ENCODE results near the gene EFCAB6. TPM values are rescaled to one million over a fixed set of nuclear protein-coding genes. Genes with fewer than 3 reads are reported as not detected.

EFCAB6 gene
- total RNA-seq, 1 experiment from 2014 or later, result 0.21 TPM

- Histone ChIP-seq H3K4me1 (ENCODE audit: control insufficient read depth, insufficient read depth, low read length) (no peaks in the 10 kb centered on the region), H3K27ac (ENCODE audit: low read length) (no peak overlapping the region), H3K27me3 (ENCODE audit: control insufficient read depth, insufficient read depth, low read length) (no peaks in the 10 kb centered on the region), H3K36me3 (ENCODE audit: control insufficient read depth, insufficient read depth, low read length) (no peaks in the 10 kb centered on the region), H3K4me3 (ENCODE audit: low read depth in 2 of 2, low read length in 2 of 2) (no peak overlapping the region), H3K9me3 (ENCODE audit: control insufficient read depth, insufficient read depth, low read depth, low read length) (no peaks in the 10 kb centered on the region)
- BruUV-seq (replicated peaks), result no TSS peak
- DNase-seq (ENCODE audit: low read depth, low spot score) (no peak), ATAC-seq (no peak)
- intact Hi-C loops (cut with micrococcal nuclease; ENCODE audit: unreplicated experiment), result no loop called here
- CTCF ChIA-PET, result no interaction called here
- POLR2A ChIA-PET, result no interaction called here
- TF ChIP-seq SIN3A (IDR thresholded peaks at IDR 0.05; ENCODE audit: borderline replicate concordance, insufficient read depth, low read depth, low read length) (no peak), POLR2AphosphoS5 (IDR thresholded peaks at IDR 0.05; ENCODE audit: low read depth, low read length) (no peak), REST (IDR thresholded peaks at IDR 0.05; ENCODE audit: insufficient read depth in 1 of 2, low read depth in 2 of 2, low read length in 1 of 2) (no peak), TCF7L2 (IDR thresholded peaks at IDR 0.05; ENCODE audit: low read depth, low read length) (no peak)
- TF ChIP-seq, protein P1, sequence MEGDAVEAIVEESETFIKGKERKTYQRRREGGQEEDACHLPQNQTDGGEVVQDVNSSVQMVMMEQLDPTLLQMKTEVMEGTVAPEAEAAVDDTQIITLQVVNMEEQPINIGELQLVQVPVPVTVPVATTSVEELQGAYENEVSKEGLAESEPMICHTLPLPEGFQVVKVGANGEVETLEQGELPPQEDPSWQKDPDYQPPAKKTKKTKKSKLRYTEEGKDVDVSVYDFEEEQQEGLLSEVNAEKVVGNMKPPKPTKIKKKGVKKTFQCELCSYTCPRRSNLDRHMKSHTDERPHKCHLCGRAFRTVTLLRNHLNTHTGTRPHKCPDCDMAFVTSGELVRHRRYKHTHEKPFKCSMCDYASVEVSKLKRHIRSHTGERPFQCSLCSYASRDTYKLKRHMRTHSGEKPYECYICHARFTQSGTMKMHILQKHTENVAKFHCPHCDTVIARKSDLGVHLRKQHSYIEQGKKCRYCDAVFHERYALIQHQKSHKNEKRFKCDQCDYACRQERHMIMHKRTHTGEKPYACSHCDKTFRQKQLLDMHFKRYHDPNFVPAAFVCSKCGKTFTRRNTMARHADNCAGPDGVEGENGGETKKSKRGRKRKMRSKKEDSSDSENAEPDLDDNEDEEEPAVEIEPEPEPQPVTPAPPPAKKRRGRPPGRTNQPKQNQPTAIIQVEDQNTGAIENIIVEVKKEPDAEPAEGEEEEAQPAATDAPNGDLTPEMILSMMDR (IDR thresholded peaks at IDR 0.05), result no peak
- in situ Hi-C loops (cut with HindIII; ENCODE audit: low pct_unique_long_range_greater_than_20kb, low sequenced_read_pairs), result no loop called here
Measured at GRCh38 chr22:43843783-43844530, 31.9 kb upstream of the EFCAB6 start.

- BruUV-seq (replicated peaks), result no TSS peak
- POLR2A ChIA-PET, result no interaction called here
- TF ChIP-seq SIN3A (IDR thresholded peaks at IDR 0.05; ENCODE audit: borderline replicate concordance, insufficient read depth, low read depth, low read length), result no peak
- TF ChIP-seq REST (IDR thresholded peaks at IDR 0.05; ENCODE audit: insufficient read depth in 1 of 2, low read depth in 2 of 2, low read length in 1 of 2), result no peak
- no peak for TF ChIP-seq TCF7L2 (IDR thresholded peaks at IDR 0.05; ENCODE audit: low read depth, low read length)
- TF ChIP-seq, protein P1 (IDR thresholded peaks at IDR 0.05), result no peak
- no peak for TF ChIP-seq POLR2AphosphoS5 (IDR thresholded peaks at IDR 0.05; ENCODE audit: low read depth, low read length)
- no peaks in the 10 kb centered on the region for H3K36me3 ChIP-seq (ENCODE audit: control insufficient read depth, insufficient read depth, low read length)
- H3K27me3 ChIP-seq (ENCODE audit: control insufficient read depth, insufficient read depth, low read length), result no peaks in the 10 kb centered on the region
- no peaks in the 10 kb centered on the region for H3K9me3 ChIP-seq (ENCODE audit: control insufficient read depth, insufficient read depth, low read depth, low read length)
- CTCF ChIA-PET, result no interaction called here
- no peak overlapping the region for H3K4me3 ChIP-seq (ENCODE audit: low read depth in 2 of 2, low read length in 2 of 2)
- intact Hi-C loops (cut with micrococcal nuclease; ENCODE audit: unreplicated experiment) (no loop called here), in situ Hi-C loops (cut with HindIII; ENCODE audit: low pct_unique_long_range_greater_than_20kb, low sequenced_read_pairs) (no loop called here)
- no peak overlapping the region for H3K27ac ChIP-seq (ENCODE audit: low read length)
- H3K4me1 ChIP-seq (ENCODE audit: control insufficient read depth, insufficient read depth, low read length), result no peaks in the 10 kb centered on the region
- DNase-seq (ENCODE audit: low read depth, low spot score), result no peak
- ATAC-seq, result no peak
Measured at GRCh38 chr22:43841742-43842141, 29.6 kb upstream of the EFCAB6 start.
